GM21381 (cell line): ENCODE results near the gene LTB4R2.
A peak's percentile ranks its signal among the peaks of the same experiment; 100 is the strongest.

Experiments used
- ATAC-seq: cut with Tn5 transposase; IDR thresholded peaks from one replicate; pipeline ENCODE4 v1.9.1; 2021; ENCODE audit warnings: mild to moderate bottlenecking, moderate library complexity; ENCODE audit not compliant: unreplicated experiment

LTB4R2 gene

GRCh38 chr14:24309538-24310264, at the start of gene LTB4R2:
TSS of gene LTB4R2 (plus strand) at chr14:24310140. CDS start at chr14:24310665, 525 bp downstream.
- no peak for ATAC-seq

- no peak for ATAC-seq
Measured at GRCh38 chr14:24260780-24261157, 49.2 kb upstream of the LTB4R2 start.

- ATAC-seq, result no peak
Measured at GRCh38 chr14:24261256-24261968, 48.5 kb upstream of the LTB4R2 start.

DNA sequence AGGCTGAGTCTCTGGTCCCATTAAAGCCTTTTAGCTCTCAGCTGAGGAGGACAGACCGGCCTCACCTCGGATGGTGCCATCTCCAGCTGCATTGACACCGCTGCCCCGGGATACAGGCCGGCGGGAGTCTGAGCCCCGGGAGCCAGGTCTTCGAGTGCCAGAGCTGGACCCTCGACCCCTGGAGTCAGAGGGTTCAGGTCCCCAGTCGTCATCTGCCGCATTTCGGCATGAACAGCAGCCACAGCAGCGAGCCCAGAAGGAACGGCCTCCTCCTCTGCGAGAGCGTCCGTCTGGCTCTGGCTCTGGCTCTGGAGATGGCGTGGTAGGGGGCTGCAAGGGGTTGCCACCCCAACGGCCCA, 48.0 kb upstream of the LTB4R2 start:
- no peak for ATAC-seq

GRCh38 chr14:24262821-24263733, 46.9 kb upstream of the LTB4R2 start, which contains the start of gene TGM1:
TSS of gene TGM1 (minus strand) at chr14:24263177. CDS start at chr14:24262352, 825 bp downstream.
- ATAC-seq, result no peak

DNA sequence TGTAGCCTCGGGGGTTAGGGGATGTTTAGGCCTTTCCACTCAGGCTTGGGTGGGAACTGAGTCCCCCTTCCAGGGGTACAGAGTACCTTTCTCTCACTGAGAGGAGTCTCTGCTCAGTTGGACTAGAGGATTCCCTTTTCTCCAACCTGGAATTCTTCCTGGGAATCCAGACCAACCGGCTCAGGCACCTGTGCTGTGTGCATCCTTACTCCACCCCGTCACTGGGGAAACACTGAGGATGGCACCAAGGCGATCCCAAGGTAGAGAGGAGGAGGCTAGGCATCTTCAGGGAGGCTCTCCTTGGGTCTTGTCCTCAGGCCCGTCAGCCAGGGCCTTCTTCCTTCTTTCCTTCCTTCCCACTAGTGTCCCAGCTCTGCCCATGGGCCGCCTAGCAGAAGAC, 46.1 kb upstream of the LTB4R2 start:
- ATAC-seq, result no peak

DNA sequence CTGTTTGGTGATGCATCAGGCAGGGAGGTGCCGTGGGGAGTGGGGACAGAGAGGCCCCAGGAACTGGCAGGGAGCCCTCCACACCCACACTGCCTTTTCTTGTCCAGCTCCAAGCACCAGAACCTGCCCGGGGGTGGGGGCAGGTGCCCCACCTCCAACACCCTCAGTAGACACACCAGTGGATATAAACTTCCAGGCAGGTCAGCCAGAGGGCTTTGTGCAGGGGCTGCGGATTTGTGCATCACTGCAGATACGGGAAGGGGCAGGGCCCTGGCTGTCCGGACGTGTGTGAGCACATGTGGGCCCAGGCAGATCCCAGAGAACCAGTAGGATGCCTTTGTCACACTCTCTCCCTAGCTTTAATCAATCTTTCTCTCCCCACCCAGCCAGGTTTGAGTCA, 45.6 kb upstream of the LTB4R2 start:
- ATAC-seq, result no peak

GRCh38 chr14:24266344-24267244, 43.3 kb upstream of the LTB4R2 start:
- no peak for ATAC-seq

DNA sequence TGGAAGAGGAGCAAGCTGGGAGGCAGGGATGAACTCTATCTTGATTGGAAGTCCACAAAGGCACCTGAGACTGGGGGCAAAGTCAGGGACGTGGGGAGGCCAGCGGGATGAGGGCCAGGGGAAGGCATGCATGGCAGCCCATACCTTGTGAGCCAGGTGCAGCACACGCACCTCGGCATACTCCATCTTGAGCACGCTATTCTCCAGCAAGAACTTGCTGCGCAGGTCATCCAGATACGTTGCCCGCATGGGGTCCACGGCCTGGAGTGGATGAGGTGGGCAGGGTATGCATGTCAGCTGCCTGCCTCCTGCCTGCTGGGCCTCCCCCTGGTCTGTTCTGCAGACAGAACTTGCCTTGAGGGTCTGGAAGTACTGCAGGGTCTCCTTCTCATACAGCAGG, 42.4 kb upstream of the LTB4R2 start:
- ATAC-seq, result no peak

- no peak for ATAC-seq
Measured at GRCh38 chr14:24268225-24268624, 41.7 kb upstream of the LTB4R2 start.

GRCh38 chr14:24269368-24269767, 40.6 kb upstream of the LTB4R2 start:
- no peak for ATAC-seq

DNA sequence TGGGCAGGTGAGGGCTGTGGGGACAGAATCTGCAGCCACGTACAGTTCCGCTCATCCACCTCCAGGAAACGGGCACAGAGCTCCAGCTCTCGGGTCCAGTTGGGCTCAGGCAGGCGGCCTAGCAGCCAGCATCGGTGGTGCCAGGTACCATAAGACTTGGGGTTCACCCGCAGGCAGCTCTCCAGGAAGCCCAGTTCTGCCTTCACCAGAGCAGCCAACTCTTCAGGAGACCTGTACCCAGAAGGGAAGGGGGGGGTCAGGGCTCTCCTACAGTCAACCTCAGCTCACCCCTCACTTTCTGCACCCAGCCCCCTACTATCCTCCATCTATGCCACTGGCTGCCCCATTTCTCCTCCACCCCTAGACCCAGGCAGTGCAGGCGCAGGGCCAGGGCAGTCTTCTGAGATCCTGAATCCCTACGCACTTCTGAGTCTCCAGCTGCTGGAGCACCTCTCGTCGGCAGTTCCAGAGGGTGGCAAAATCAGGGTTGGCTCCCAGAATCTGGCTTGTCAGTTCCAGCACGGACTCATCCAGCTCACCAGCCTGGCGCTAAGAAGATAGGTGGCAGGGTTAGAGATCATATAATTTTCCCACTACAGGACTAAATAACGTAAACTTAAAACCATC, 39.9 kb upstream of the LTB4R2 start:
- no peak for ATAC-seq

- no peak for ATAC-seq
Measured at GRCh38 chr14:24270537-24271133, 39.3 kb upstream of the LTB4R2 start.

DNA sequence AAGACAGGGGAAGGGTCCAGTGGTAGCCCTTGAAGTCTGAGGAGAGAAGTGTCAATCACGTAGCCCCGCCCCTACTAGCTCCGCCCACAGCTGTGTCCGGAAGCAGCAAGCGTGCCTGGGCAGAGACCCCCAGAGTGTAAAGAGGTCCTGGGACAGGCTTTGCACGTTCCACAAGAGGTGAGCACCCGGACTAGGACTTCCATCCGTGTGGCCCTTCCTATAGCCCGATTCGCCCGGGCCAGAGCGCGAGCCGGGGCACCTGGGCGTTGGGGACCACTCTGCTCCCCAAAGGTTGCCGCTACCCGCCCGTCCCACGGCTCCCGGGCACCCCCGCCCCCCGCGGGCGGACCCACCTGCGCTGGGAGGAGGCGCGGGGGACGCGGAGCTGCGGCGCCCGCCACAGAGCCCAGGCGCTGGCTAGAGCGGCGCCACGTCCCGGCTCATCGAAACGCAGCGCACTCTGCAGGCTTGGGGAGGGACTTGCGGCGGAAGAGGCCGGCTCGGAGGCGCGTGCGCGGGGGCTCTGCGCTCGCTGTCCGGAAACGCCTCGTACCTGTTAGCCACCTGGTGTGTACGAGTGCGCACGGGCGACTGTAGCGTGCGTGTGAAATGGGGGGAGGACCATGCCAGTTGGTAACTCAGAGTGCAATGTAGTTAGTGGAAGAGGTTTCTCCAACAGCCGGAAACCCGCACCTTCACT, 38.7 kb upstream of the LTB4R2 start, which contains the start of gene RABGGTA:
TSS of gene RABGGTA (minus strand) at position 464 of the 700 bp plus-strand sequence. CDS start 482 bp downstream, outside the sequence.
- ATAC-seq, result peak; percentile 84

DNA sequence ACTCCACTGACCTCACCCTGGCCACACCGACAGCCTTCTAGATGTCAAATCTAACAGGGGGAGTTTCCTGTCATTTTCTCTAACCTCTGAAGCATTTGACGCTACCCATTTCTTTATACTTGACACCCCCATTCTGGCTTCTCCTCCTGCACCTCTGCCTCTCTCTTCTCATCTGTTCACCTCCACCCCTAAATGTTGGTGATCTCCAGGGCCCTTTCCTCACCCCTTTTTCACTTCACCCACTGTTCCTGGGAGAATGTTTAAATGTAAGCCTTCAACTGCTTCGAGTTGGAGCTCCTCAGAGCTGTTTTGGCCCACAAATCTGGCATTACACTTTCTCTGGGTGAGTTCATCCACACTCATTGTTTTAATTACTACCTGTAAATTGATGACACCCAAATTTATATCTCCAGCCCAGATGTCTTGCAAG, 38.1 kb upstream of the LTB4R2 start:
- ATAC-seq, result no peak

GRCh38 chr14:24272467-24272866, 37.5 kb upstream of the LTB4R2 start:
- no peak for ATAC-seq

DNA sequence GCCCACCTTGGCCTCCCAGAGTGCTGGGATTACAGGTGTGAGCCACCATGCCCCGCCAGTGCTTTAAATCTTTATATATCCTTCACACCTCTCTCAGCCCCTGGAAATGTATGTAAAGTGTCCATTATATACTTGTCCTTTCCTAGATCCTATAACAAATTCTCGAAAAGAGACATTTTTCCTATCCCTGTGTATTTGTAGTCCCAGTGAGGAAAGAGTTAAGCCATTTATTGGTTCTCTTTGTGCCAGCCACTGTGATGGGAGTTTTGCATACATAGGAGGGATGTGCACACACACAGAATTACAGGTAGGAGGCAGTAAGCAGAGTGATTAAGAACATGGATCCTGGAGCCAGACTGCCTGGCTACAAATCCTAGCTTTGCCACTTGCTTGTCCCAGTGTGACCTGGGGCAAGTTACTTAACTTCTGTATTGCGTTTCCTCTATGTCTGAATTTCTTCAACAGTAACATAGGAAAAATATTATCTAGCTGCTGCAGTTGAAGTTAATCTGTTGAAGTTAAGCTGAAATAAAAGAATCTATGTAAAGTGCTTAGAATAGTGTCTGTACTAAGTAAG, 36.4 kb upstream of the LTB4R2 start:
- no peak for ATAC-seq

DNA sequence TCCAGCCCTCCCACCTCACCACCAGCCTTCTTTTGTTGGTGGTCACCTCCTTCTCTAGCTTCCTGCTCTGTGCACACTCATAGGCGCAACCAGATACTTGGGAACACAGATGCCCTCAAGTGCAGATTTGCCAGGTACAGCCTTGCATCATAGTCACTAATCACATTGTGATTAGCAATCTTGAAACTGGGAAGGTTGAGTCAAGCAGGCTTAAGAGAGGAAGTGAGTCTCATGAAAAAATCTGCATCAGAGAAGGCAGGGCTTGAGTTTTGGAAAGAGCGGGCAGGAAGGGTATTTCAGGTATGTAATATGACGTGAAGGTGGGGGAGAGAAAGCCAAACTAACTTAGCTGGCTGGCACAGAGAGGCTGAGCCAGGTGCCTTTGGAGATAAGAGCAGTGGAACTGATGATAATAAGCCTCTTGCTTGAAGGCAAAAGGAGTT, 35.8 kb upstream of the LTB4R2 start:
- peak; percentile 34 for ATAC-seq
